ENCODE measurements around the gene SLC8A2. TPM values are rescaled to one million over a fixed set of nuclear protein-coding genes. Genes with fewer than 3 reads are reported as not detected.

Gene SLC8A2
- total RNA-seq, 1 donor from 2014 or later = 14.5 TPM

DNA sequence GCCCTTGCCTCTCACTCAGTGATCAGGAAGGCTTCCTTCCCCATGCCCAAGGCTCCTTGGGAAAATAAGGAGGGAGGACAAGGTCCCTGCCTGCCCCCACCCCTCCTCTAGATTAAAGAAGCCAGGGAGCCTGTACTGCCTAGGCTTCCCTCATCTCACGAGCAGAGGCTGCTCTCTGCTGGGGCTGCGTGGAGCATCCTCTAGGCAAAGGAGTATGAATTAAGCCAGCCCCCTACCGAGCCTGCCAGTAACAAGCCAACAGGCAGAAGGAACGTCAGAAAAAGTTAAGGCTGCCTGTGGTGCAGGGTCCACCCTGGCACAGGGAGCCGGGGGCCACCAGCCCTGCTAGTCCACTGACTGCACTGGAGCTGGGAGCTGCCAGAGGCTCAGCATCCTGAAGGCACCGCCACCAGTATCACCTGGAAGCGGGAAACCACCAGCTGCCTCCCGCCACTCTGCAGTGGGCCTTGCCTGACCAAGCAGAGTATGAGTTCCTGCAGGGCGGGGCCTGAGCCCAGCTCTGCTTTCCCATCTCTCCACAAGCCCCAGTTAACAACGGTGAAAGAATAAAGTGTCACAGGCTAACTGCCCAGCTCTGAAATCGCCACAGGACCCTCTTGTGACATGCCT lies 36.3 kb upstream of the SLC8A2 start:
- Histone ChIP-seq H3K27me3 (no peaks in the 10 kb centered on the region), H3K4me1 (peaks cover 10% of the 10 kb centered on the region), H2AFZ (replicated peaks) (no peak overlapping the region), H3K79me2 (ENCODE audit: low read depth) (peaks cover 70% of the 10 kb centered on the region), H3F3A (ENCODE audit: low read depth) (peaks cover 6% of the 10 kb centered on the region), H3K9me3 (ENCODE audit: low read depth) (no peaks in the 10 kb centered on the region), H3K36me3 (no peaks in the 10 kb centered on the region), H3K27ac (peak overlapping the region; percentile 41), H3K9ac (peak overlapping the region; percentile 9), H4K20me1 (ENCODE audit: low read depth) (peaks cover 38% of the 10 kb centered on the region), H3K4me2 (no peak overlapping the region), H3K4me3 (no peak overlapping the region)
- Mint-ChIP-seq H3K4me1 (peaks cover 15% of the 10 kb centered on the region), H3K36me3 (no peaks in the 10 kb centered on the region), H3K4me3 (no peak overlapping the region), H3K9me3 (no peaks in the 10 kb centered on the region), H3K27me3 (ENCODE audit: insufficient read depth, low read depth) (peaks cover 4% of the 10 kb centered on the region), H3K27ac (no peak overlapping the region)
- DNase-seq (ENCODE audit: low spot score) = peak; percentile 59
- TF ChIP-seq, protein P1, sequence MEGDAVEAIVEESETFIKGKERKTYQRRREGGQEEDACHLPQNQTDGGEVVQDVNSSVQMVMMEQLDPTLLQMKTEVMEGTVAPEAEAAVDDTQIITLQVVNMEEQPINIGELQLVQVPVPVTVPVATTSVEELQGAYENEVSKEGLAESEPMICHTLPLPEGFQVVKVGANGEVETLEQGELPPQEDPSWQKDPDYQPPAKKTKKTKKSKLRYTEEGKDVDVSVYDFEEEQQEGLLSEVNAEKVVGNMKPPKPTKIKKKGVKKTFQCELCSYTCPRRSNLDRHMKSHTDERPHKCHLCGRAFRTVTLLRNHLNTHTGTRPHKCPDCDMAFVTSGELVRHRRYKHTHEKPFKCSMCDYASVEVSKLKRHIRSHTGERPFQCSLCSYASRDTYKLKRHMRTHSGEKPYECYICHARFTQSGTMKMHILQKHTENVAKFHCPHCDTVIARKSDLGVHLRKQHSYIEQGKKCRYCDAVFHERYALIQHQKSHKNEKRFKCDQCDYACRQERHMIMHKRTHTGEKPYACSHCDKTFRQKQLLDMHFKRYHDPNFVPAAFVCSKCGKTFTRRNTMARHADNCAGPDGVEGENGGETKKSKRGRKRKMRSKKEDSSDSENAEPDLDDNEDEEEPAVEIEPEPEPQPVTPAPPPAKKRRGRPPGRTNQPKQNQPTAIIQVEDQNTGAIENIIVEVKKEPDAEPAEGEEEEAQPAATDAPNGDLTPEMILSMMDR (IDR thresholded peaks at IDR 0.05) = peak; percentile 32
- TF ChIP-seq EZH2 (IDR thresholded peaks at IDR 0.05) (no peak), EZH2phosphoT487 (IDR thresholded peaks at IDR 0.05) (no peak)

DNA sequence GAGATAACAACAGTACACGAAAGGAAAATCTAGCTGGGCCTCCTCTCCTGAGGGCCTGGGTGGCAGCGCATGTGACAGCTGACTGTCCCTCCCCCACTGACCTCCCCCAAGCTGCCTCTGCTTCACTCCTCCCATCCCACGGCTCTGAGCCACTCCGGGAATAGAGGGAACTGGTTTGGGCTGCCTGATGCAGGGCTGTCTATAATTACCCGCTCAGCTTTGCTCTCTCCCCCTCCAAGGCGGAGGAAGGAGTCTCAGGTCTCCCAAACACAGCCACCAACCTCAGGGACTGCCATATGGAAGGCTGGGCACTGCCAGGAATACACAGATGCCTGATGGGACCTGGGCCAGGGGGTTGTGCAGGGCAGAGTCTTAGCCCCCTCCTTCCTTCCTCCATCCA lies 35.3 kb upstream of the SLC8A2 start:
- Histone ChIP-seq H3K79me2 (ENCODE audit: low read depth) (peaks cover 60% of the 10 kb centered on the region), H3K27me3 (no peaks in the 10 kb centered on the region), H3K9me3 (ENCODE audit: low read depth) (no peaks in the 10 kb centered on the region), H3K36me3 (no peaks in the 10 kb centered on the region), H3F3A (ENCODE audit: low read depth) (peaks cover 6% of the 10 kb centered on the region), H4K20me1 (ENCODE audit: low read depth) (peaks cover 35% of the 10 kb centered on the region), H2AFZ (replicated peaks) (no peak overlapping the region), H3K9ac (no peak overlapping the region), H3K4me1 (peaks cover 10% of the 10 kb centered on the region), H3K4me3 (no peak overlapping the region), H3K27ac (no peak overlapping the region), H3K4me2 (no peak overlapping the region)
- H3K9me3 Mint-ChIP-seq = no peaks in the 10 kb centered on the region
- H3K4me1 Mint-ChIP-seq = peaks cover 7% of the 10 kb centered on the region
- no peaks in the 10 kb centered on the region for H3K36me3 Mint-ChIP-seq
- DNase-seq (ENCODE audit: low spot score) = no peak
- no peak overlapping the region for H3K4me3 Mint-ChIP-seq
- H3K27ac Mint-ChIP-seq = no peak overlapping the region
- TF ChIP-seq, protein P1 (IDR thresholded peaks at IDR 0.05) = no peak
- TF ChIP-seq EZH2phosphoT487 (IDR thresholded peaks at IDR 0.05) (no peak), EZH2 (IDR thresholded peaks at IDR 0.05) (no peak)
- peaks cover 5% of the 10 kb centered on the region for H3K27me3 Mint-ChIP-seq (ENCODE audit: insufficient read depth, low read depth)

DNA sequence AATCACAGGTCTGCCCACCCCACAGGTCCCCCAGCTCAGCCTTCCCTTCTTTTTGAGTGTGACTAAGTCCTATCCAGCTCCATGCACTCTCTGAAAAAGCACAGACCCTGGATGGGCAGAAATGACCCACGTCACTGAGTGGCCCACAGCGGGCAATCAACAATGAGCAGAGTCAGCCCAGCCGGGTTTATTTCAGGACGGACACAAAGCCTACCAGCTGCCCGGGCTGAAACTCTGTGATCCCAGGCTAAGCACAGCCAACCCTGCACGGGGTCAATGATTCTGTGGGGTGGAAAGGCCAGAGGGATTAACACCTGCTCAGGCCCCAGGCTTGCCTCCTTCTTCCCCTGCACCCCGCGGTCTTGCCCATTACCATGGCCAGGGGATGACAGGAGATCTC lies 34.8 kb upstream of the SLC8A2 start:
- peaks cover 8% of the 10 kb centered on the region for H3K27me3 Mint-ChIP-seq (ENCODE audit: insufficient read depth, low read depth)
- Histone ChIP-seq H3K4me2 (no peak overlapping the region), H3K79me2 (ENCODE audit: low read depth) (peaks cover 54% of the 10 kb centered on the region), H3K27me3 (no peaks in the 10 kb centered on the region), H3K9ac (no peak overlapping the region), H3K4me3 (no peak overlapping the region), H3K9me3 (ENCODE audit: low read depth) (no peaks in the 10 kb centered on the region), H2AFZ (replicated peaks) (no peak overlapping the region), H3F3A (ENCODE audit: low read depth) (peaks cover 6% of the 10 kb centered on the region), H3K36me3 (no peaks in the 10 kb centered on the region), H3K27ac (no peak overlapping the region), H3K4me1 (peaks cover 10% of the 10 kb centered on the region), H4K20me1 (ENCODE audit: low read depth) (peaks cover 35% of the 10 kb centered on the region)
- H3K4me1 Mint-ChIP-seq = peaks cover 7% of the 10 kb centered on the region
- no peaks in the 10 kb centered on the region for H3K9me3 Mint-ChIP-seq
- no peak overlapping the region for H3K27ac Mint-ChIP-seq
- H3K4me3 Mint-ChIP-seq = no peak overlapping the region
- H3K36me3 Mint-ChIP-seq = peaks cover 2% of the 10 kb centered on the region
- TF ChIP-seq EZH2phosphoT487 (IDR thresholded peaks at IDR 0.05) (no peak), EZH2 (IDR thresholded peaks at IDR 0.05) (no peak)
- TF ChIP-seq, protein P1 (IDR thresholded peaks at IDR 0.05) = no peak
- no peak for DNase-seq (ENCODE audit: low spot score)
